ENCODE measurements around the gene MAJIN.

- TF ChIP-seq CTCF (IDR thresholded peaks at IDR 0.05; ENCODE audit: low read depth, low read length) (no peak), EZH2phosphoT487 (IDR thresholded peaks at IDR 0.05; ENCODE audit: low read depth) (no peak)
Observed at GRCh38 chr11:64931290-64931689, 40.6 kb downstream of the MAJIN start.

All from OCI-LY3 (cell line).